ENCODE measurements around the gene AMDHD2. TPM values are rescaled to one million over a fixed set of nuclear protein-coding genes. Genes with fewer than 3 reads are reported as not detected.
"Not testable (repeated sequence)": the region's sequence is repeated elsewhere in the genome, so short reads cannot be mapped to it uniquely, and the experiment has no call there.

Gene AMDHD2
- total and polyA plus RNA-seq, 2 of the 8 experiments (the other 6 are each of a cell fraction or from before 2014, with no cell fraction given), result 43.0 to 54.6 TPM

DNA sequence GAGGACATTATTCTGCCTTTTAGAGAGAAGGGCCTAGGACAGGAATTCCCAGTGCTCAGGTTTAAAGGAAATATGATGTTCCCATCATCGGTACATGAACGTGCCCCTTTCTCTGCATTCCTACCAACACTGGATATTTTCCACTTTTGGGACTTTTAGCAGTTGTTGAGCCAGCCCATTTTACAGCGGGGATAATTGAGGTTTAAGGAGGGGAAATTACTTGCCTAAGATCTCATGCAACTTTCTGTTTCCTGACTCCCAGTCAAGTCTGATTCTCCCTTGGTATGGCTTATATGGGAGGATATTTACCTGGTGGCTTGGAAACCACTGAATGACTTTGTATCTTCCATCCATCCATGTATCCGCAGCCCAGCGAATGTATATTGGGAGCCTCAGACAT lies 14.2 kb downstream of the AMDHD2 start:
- POLR2A ChIA-PET (ENCODE audit: partially characterized antibody), result interaction anchor here (0.7 to 5.4 kb wide), 2 partner anchors 20 to 77 kb away, joined by 3 to 44 read pairs; partner anchors contain the start of gene ATP6V0C
- CTCF ChIA-PET (ENCODE audit: partially characterized antibody); H3K14ac ChIP-seq (ENCODE audit: insufficient read length); H2BK12ac ChIP-seq (ENCODE audit: low read depth, low read length); H3K9me3 ChIP-seq (ENCODE audit: insufficient read depth in 2 of 2, low read depth in 1 of 2, low read length in 1 of 2); H2BK120ac ChIP-seq (replicated peaks; ENCODE audit: low read depth, low read length); H3K79me2 ChIP-seq (ENCODE audit: control insufficient read depth in 1 of 2, insufficient read depth in 2 of 2, low read length in 2 of 2); H3K4ac ChIP-seq (replicated peaks; ENCODE audit: insufficient read length, low read depth, low read length); H3K56ac ChIP-seq (replicated peaks; ENCODE audit: insufficient read length, low read depth, low read length); H3K27me3 ChIP-seq (replicated peaks in 1 of 4; ENCODE audit: control insufficient read depth in 3 of 4, extremely low read depth in 1 of 4, insufficient read depth in 3 of 4, low read length in 3 of 4); H4K91ac ChIP-seq (replicated peaks; ENCODE audit: insufficient read length, low read length); H3K18ac ChIP-seq (ENCODE audit: extremely low read depth, low read length); H4K8ac ChIP-seq (ENCODE audit: extremely low read depth, insufficient read depth, low read length); H3K27ac ChIP-seq (ENCODE audit: low read depth, low read length); H2BK5ac ChIP-seq (ENCODE audit: low read depth, low read length); H3K4me3 ChIP-seq (ENCODE audit: extremely low read depth in 1 of 4, insufficient read depth in 2 of 4, low read depth in 3 of 4, low read length in 4 of 4); H2BK15ac ChIP-seq (ENCODE audit: low read length); H3K4me2 ChIP-seq (ENCODE audit: insufficient read depth in 1 of 2, low read depth in 2 of 2, low read length in 2 of 2); H2AFZ ChIP-seq (ENCODE audit: low read length); H2AK5ac ChIP-seq (ENCODE audit: low read depth, low read length); H3K79me1 ChIP-seq (ENCODE audit: low read depth, low read length); DNase-seq (ENCODE audit: low read depth in 1 of 2, low spot score in 2 of 2); H4K5ac ChIP-seq (ENCODE audit: insufficient read length, low read depth, low read length); FAIRE-seq; H3K9ac ChIP-seq (replicated peaks in 1 of 4; ENCODE audit: extremely low read depth in 1 of 4, low read depth in 3 of 4, low read length in 3 of 4); H2BK20ac ChIP-seq (ENCODE audit: low read length); H3K23ac ChIP-seq (ENCODE audit: insufficient read length); H3K36me3 ChIP-seq (ENCODE audit: control insufficient read depth in 2 of 4, insufficient read depth in 4 of 4, low read length in 3 of 4): not testable (repeated sequence)
- Histone ChIP-seq H3K23me2 (ENCODE audit: low read depth, low read length) (peaks cover 14% of the 10 kb centered on the region), H4K20me1 (replicated peaks in 1 of 2; ENCODE audit: control insufficient read depth in 1 of 2, insufficient read depth in 2 of 2, low read length in 2 of 2) (peaks cover 0 to 12% of the 10 kb centered on the region in 2 experiments), H3K4me1 (replicated peaks in 1 of 4; ENCODE audit: control insufficient read depth in 3 of 4, insufficient read depth in 4 of 4, low read length in 3 of 4) (peaks cover 0 to 11% (median 7%) of the 10 kb centered on the region in 4 experiments; a peak in 4 of 7 replicates)
- 88% methylated on average over 5 of the region's 5 CpGs; no CpG with 5 or more reads in 1 of the 2 experiments for WGBS, 2 experiments (ENCODE audit: extremely low coverage in 1 of 2, insufficient coverage in 1 of 2, insufficient read length in 1 of 2, insufficient replicate concordance in 2 of 2, low coverage in 1 of 2, low lambda C conversion rate in 2 of 2, missing lambda C conversion rate in 1 of 2)

Measured in H1 (cell line).